SK-N-SH (cell line): ENCODE results near the gene PTPN2.

Experiments used
- CTCF ChIP-seq: fragments of 200-600 bp; sonication (generic); IDR thresholded peaks from 2 replicates; pipeline ENCODE4 v1.6.1; 2017; ENCODE audit warnings: antibody characterized with exemption, mild to moderate bottlenecking, moderate library complexity
- MAX ChIP-seq: IDR thresholded peaks from 2 replicates; pipeline ENCODE4 v1.4.0; 2012; ENCODE audit warnings: low read depth
- TAF1 ChIP-seq: IDR thresholded peaks from 2 replicates; pipeline ENCODE4 v1.6.1; 2012; ENCODE audit warnings: low read depth, mild to moderate bottlenecking, low read length, moderate library complexity, borderline replicate concordance

GRCh38 chr18:12782521-12782920 lies 101.5 kb downstream of the PTPN2 start:
- TF ChIP-seq MAX = no peak
- TF ChIP-seq CTCF = no peak
- no peak for TF ChIP-seq TAF1
